Mucosa of gallbladder (tissue), 1 donor: ENCODE results near the gene DPM3. TPM values are rescaled to one million over a fixed set of nuclear protein-coding genes. Genes with fewer than 3 reads are reported as not detected.
"Not testable (repeated sequence)": the region's sequence is repeated elsewhere in the genome, so short reads cannot be mapped to it uniquely, and the experiment has no call there.

Source experiments
- DNase-seq: peaks from one replicate; pipeline ENCODE4 v3.0.0-alpha.2; 2020; ENCODE audit warnings: low spot score
- total RNA-seq: library from RNA; stranded (reverse); gene quantifications from one replicate; pipeline ENCODE4 v1.2.1, GENCODE V29; 2021
- donor health status: DM: no; HTN: no; CAD: no.

DPM3 gene
- total RNA-seq, 1 donor from 2014 or later, result 130 TPM

DNA sequence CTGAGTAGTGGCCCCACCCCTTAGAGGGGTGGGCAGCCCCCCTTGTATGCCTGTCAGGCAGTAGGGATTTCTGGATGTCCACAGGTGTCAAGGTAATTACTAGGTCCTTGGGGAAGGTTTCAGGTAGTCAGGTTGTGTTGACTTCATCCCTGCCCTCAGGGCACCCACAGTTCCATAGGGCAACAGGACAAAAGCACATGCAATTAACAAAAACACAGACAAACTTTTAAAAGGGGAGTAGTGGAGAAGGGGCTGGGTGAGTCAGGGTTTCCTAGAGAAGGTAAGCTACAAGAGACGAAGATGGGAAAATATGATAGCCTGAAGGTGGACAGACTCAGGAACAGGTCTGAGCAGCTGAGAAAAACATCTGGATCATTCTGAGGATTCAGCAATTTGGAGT lies 18.7 kb upstream of the DPM3 start:
- DNase-seq, result no peak

DNA sequence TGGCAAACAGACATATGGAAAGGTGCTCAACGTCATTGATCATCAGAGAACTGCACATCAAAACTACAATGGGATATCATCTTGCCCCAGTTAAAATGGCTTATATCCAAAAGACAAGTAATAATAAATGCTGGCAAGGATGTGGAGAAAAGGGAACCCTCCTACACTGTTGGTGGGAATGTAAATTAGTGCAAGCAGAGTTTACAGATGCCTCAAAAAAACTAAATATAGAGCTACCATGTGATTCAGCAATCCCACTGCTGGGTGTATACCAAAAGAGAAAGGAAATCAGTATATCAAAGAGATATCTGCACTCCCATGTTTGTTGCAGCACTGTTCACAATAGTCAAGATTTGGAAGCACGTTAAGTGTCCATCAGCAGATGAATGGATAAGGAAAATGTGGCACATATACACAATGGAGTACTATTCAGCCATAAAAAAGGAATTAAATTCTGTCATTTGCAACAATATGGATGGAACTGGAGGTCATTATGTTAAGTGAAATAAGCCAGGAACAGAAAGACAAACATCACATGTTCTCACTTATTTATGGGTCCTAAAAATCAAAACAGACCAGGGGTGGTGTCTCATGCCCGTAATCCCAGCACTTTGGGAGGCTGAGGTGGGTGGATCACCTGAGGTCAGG lies 15.8 kb upstream of the DPM3 start:
- not testable (repeated sequence) for DNase-seq

DNA sequence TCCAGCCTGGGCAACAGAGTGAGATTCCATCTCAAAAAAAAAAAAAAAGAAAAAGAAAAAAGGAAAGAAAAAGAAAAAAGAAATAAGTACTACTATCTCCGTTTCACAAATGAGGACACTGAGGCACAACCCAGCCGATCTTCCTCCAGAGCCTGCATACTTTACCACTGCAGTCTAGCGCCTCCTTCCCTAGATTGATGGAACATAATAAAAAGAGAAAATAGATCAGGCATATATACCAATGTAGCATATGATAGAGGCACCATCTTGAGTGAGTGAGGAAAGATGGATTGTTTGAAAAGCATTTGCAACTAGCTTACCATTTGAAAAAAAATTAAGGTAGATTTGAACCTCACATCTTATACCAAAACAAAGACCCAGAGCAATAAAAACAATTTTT lies 5.2 kb upstream of the DPM3 start:
- DNase-seq, result no peak

DNA sequence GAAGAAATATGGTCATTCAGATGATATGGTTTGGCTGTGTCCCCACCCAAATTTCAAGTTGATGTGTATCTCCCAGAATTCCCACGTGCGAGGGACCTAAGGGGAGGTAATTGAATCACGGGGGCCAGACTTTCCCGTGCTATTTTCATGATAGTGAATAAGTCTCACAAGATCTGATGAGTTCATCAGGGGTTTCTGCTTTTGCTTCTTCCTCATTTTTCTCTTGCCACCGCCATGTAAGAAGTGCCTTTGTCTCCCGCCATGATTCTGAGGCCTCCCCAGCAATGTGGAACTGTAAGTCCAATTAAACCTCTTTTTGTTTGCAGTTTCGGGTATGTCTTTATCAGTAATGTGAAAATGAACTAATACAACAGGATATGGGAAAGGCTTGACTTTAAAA lies 1.4 kb upstream of the DPM3 start:
- no peak for DNase-seq

DNA sequence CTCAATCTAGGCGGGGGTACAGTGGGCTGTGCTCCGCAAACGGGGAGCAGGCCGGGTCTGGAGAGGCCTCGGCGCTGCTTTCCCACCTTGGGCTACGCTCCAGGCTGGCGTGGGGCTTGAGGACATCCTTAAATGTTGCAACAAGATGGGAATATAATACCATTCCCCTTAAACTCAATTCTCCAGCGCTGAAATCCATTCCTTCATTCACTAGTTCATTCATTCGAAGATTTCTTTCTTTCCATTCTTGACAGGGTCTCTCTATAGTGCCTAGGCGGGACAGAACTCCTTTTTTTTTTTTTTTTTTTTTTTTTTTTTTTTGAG lies 261 bp upstream of the DPM3 start:
- no peak for DNase-seq

DNA sequence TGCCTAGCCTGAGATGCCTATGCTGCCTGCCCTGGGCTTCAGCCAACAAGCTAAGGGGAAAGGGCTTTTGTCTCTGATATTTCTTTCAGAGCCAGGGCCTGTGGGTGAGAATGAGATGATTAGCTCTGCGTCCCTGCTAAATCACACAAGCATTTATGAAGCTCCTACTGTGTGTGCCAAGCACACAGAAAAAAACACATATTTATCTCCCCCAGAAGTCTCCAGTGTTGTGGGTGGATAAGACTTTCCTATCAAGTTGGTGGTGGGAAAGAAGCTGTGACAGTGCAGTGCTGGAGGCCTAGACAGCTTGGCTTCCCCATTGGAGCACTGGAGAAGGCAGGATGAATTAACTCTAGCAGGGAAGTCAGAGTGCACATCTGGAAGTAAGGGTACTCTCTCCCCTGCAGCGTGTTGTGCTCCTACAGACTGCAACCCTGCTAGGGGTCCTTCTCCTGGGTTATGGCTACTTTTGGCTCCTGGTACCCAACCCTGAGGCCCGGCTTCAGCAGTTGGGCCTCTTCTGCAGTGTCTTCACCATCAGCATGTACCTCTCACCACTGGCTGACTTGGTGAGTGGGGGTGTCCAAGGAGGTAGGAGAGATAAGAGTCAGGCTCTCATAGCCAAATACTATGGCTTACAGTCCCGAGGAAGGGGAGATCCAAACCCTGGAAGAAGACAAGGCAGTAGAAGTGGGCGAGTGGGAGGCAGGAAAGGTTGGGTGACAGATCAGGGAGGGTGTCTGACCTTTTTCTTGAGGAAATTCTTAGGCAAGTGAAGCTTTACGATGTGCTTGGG lies 3.0 kb downstream of the DPM3 start:
- no peak for DNase-seq

DNA sequence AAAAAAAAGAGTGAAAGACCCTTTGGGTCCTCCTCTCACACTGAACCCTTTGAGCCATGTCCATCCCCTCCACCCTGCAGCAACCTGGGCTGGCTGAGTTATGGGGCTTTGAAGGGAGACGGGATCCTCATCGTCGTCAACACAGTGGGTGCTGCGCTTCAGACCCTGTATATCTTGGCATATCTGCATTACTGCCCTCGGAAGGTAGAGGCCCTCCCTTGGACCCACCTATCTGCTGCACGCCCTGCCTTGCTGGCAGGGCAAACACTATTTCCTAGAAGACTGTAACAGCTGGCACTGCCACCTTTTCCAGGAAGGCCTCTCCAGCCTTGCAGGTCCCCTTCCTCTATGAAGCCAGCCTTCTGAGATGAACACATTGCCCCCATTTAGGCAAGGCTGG lies 3.6 kb downstream of the DPM3 start:
- no peak for DNase-seq

DNA sequence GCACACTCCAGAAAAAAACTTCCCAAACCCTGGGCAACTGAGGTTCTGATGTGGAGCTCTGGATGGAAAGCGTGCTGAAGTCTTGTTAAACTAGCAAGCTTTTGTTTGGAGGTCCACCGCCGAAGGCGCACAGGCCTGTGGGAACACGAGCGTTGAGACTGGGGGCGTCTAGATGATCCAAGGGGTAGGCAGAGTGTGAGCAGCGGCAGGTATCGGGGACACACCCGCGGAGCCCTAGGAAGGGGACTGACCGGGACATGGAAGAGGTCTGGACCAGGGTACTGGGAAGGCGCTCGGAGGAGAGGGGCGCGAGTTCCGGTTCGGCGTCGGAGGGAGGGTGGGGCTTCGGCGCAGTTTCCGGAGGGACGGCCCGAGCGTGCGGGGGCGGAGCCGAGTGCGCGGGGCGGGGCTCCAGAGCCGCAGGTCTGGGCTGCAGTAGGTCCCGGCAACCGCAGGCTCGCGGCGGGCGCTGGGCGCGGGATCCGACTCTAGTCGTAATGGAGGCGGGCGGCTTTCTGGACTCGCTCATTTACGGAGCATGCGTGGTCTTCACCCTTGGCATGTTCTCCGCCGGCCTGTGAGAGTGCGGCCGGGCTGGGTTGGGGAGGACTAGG lies 4.8 kb downstream of the DPM3 start, which contains the start of gene SLC50A1:
Gene SLC50A1, plus strand, starts transcription at position 438 of the 614 bp plus-strand sequence. Its CDS starts 60 bp downstream, at position 498.
- DNase-seq, result peak; percentile 95

DNA sequence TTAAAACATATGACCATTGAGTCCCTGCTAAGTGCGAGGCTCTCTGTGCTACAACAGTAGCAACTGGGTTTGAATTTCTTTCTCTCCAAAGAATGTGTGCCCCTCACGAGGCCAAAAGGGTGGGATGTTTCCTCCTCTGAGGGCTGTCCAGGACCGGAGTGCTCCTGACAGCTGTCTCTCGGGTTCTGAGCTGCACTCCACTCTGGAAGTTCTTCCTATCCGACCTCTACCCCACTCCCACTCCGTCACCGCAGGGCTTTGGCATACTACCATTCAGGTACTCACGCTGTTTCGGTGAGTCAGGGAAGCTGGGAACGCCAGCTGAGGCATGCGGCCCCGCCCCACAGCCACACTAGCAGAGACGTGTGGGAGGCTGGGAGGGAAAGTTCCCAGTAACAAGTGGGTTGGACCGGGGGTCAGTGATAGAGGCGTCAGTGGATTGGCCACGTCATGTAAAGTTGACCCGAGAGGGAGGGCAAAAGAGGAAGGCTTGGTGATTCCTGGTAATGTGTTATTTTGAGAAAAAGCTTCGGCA lies 5.4 kb downstream of the DPM3 start:
- peak; percentile 89 for DNase-seq

DNA sequence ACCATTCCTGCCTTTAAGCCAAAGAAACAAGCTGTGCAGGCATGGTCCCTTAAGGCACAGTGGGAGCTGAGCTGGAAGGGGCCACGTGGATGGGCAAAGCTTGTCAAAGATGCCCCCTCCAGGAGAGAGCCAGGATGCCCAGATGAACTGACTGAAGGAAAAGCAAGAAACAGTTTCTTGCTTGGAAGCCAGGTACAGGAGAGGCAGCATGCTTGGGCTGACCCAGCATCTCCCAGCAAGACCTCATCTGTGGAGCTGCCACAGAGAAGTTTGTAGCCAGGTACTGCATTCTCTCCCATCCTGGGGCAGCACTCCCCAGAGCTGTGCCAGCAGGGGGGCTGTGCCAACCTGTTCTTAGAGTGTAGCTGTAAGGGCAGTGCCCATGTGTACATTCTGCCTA lies 6.0 kb downstream of the DPM3 start:
- no peak for DNase-seq

DNA sequence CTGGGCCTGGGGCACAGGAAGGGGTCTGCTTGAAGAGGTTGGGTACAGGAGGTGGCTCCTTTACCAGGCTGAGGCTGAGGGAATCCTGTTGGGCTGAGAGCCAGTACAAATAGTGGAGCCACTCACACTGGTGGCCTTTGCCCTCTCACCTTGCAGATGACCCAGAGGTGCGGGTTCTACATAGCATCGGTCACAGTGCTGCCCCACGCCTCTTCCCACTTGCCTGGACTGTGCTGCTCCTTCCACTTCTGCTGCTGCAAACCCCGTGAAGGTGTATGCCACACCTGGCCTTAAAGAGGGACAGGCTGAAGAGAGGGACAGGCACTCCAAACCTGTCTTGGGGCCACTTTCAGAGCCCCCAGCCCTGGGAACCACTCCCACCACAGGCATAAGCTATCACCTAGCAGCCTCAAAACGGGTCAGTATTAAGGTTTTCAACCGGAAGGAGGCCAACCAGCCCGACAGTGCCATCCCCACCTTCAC lies 6.5 kb downstream of the DPM3 start:
- no peak for DNase-seq

DNA sequence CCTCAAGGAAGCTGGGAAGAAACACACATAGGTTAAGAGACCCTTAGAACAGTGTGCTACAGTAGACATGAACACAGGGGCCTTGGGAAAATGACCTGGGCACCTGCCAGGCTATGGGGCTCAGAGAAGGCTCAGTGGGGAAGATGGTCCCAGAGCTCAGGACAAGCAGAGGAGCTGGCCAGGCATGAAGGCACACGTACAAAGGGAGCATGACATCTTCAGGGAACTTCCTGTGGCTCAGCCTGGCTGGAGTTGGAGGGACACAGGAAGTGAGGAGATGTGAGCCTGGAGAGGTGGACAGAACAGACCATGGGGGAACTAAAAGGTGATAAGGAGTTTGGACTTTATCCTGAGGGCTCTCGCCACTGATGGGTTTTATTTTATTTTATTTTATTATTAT lies 8.5 kb downstream of the DPM3 start:
- DNase-seq, result no peak

DNA sequence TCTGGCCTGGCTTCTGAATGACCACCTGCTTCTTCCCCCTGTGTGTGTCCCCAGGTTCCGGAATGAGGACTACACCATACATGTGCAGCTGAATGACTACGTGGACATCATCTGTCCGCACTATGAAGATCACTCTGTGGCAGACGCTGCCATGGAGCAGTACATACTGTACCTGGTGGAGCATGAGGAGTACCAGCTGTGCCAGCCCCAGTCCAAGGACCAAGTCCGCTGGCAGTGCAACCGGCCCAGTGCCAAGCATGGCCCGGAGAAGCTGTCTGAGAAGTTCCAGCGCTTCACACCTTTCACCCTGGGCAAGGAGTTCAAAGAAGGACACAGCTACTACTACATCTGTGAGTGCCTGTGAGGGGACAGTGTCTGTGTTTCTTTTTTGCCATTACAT lies 9.0 kb downstream of the DPM3 start:
- DNase-seq, result peak; percentile 63

DNA sequence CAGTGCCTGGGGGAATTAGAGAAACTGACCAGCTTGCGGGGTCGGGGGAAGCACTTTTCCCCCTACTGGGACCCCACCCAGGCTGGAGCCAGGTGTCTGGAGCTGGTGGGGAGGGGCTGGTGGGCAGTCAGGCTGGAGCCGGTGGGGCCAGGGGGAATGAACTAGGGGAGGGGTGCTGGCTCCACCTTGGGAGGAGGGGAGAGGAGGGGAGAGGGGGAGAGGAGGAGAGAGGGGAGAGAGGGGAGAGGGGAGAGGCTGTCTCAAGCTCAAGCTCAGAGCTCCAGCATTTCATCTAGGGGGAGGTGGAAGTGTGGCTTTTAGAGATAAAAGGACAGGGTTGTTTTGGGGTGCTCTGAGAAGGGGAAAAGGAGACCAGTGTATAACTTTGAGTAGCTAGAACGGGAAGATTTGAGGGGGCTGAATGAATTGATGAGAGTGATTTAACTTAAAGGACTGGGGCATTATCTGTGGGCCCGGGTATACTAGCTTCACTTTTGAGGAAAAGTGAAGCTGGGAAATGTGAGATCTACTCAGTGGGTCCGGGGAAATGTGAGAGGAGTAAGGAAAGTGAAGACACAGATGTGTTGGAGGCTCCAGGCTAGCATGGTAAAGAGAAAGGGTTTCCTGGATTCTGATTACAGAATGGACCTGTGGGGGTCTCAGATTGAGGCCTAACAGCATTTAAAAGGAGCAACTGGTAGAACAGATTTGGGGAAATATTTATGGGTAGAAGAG lies 9.9 kb downstream of the DPM3 start:
- DNase-seq, result no peak

DNA sequence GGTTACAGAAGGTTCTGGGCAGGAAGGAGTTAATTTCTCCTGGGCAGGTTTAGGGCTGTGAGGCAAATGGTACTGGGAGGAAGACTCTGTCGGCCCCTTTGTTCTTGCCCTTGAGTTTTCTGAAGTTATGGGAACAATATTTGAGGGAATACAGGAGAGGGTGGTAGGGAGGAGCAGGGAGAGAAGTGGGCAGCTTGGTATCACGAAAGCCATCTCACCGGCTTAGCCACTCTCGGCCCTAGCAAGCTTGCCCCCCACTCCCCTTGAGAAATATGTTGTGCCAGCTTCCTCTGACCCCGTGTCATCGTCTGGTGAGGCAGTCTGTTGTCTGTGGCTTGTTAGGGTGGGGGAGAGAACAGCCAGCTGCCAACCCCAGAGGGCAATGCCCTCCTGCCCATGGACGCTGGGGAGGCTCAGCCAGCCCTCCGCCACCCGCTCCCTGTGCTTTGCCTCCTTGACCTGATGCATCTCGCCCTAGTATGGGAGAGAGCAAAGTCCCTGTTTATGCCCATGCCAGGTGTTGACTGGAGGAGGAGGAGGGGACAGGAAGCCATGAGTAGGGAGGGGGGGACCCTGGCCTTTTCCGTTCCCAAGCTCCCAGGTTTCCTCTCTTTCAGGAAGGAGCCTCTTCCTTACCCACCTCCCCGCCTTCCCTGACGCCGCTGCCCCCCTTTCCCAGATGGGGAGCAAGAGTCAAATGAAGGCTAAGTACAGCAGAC lies 11.4 kb downstream of the DPM3 start:
- peak; percentile 72 for DNase-seq

DNA sequence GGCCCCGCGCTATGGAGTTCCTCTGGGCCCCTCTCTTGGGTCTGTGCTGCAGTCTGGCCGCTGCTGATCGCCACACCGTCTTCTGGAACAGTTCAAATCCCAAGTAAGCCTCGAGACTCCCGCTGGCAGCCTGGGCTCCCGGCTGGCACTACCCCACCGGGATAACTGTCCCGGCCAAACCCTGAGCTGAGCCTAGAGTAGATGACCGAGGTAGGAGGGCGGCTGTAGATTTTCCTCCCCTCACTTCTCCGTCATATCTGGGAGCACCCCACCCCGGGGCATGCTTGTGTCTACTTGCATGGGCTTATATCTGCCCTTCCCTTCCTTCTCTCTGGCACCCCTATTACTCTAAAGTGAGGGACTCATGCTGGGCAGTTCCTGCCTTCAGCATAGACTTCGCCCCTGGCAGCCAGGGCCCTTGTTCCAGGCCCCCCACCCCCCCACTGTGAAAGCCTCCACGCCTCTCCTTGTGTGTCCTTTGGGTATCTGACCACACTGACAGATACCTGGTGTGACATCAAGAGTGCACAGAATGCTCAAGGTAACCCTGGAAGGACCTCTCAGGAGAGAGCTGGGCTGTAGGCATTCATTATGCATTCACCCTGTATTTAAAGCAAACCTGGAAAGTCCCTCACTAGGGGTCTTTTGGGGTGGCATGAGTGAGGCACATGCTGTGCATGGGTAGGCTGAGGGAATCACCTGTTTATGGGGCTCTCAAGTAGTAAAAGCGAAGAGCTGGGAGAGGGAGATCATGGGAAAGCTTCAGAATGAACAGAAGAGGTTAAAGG lies 12.2 kb downstream of the DPM3 start:
- DNase-seq, result no peak

DNA sequence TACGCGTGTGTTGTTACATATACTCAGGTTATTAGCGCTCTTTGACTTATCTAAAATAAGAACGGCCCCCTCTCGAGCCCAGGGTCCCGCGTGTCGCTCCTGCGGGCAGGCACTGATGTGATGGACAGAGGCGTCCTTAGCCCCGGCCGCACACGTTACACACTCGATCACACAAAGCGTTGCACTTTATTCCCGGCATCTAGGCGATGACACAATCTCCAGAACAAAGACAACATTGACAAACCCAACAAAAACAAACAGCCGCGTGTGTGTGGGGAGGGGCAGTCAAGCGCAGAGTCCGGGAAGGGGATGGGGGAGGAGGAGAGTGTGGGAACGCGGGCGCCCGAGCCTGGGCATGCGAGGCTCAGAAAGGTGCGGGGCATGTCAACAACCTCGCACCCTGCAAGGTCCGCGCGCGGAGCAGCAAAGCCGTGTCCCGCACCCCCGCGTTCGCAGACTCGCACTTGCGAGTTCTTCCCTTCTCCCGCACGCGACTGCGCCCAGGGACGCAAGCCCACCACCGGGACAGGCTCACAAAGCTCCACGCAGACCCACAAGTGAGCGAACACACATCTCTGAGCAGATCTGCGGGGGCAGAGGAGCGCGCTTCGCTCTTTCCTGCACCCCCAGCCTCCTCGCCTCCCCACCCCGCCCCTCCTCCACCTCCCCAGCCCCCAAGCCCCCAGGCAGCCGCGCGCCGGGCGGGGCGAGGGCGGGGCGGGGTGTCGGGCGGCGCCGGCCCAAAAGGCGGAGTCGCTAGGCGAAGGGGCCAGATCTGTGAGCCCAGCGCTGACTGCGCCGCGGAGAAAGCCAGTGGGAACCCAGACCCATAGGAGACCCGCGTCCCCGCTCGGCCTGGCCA lies 13.0 kb downstream of the DPM3 start, which contains the start of gene EFNA1:
Gene EFNA1, plus strand, starts transcription at position 772 of the 862 bp plus-strand sequence. CDS start 102 bp downstream, outside the sequence.
- peak; percentile 83 for DNase-seq

DNA sequence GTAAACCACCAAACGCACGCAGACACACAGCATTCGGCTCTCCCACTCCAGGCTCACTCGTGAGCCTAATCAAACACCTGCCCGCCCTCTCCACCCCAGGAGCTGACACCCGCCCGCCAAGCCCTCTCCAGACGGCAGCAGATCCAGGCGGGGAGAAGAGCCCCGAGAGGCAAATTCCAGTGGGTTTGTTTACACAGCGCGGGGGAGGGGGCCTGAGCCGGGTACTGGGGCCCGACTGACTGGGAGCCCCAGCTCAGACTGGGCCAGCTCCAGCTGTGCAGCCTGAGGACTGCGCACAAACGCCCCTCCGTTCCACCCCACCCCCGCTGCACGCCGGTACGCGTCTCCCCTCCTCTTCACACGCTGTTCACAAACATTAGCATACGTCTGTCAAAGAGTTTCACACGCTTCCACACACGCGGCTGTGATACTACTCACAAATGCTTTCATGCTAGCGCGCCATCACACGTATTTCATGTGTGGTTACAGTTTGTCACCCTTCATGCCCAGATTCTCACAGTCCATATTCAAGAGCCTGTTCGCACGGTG lies 13.7 kb downstream of the DPM3 start:
- DNase-seq, result no peak

DNA sequence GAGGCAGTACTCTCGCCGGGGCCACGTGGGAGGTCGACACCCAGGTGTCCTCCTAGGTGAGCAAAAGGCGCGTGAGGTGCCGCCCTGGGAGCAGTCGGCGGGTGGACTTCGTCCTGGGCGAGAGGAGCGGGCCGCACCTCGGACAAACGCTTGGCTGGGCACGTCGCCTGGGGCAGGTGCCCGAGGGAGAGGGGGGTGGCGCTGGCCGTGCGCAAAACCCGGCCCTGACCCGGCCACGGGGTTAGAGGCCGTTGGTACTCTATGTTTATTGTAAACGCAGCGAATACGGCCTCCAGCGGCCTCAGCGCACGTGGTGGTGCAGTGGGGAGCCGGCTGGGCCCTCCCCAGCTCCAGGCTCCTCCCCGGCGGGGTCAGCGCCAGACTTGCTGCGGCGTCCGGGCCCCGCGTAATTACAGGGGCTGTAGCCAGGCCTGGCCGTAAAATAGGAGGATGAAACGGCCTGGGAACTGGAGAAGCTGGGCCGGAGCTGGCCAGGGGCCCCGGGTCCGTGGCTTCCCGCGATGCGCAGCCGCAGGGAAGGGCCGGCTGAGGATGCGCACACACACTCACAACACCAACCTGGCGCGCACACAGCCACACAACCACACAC lies 14.3 kb downstream of the DPM3 start:
- peak; percentile 90 for DNase-seq
